Measurements from ENCODE around the gene TTC9. TPM values are rescaled to one million over a fixed set of nuclear protein-coding genes. Genes with fewer than 3 reads are reported as not detected.

Gene TTC9
- total RNA-seq, 2 donors from 2014 or later, result 1.5 to 1.6 TPM

GRCh38 chr14:70671652-70672644, 30.2 kb downstream of the TTC9 start:
- DNase-seq (ENCODE audit: low spot score) (no peak), ATAC-seq (no peak)
- no peaks in the 10 kb centered on the region for H3K4me1 Mint-ChIP-seq (ENCODE audit: low read depth in 2 of 2)
- peaks cover 0 to 2% of the 10 kb centered on the region in 2 donors for H3K27me3 Mint-ChIP-seq
- H3K36me3 Mint-ChIP-seq, result no peaks in the 10 kb centered on the region
- no peak overlapping the region for H3K4me3 Mint-ChIP-seq
- H3K9me3 Mint-ChIP-seq, result no peaks in the 10 kb centered on the region
- H3K27ac Mint-ChIP-seq, result no peak overlapping the region

GRCh38 chr14:70677341-70677740, 35.6 kb downstream of the TTC9 start:
- no peaks in the 10 kb centered on the region for H3K9me3 Mint-ChIP-seq

GRCh38 chr14:70680748-70681147, 39.0 kb downstream of the TTC9 start:
- Mint-ChIP-seq H3K27ac (no peak overlapping the region), H3K9me3 (no peaks in the 10 kb centered on the region), H3K27me3 (no peaks in the 10 kb centered on the region), H3K4me1 (ENCODE audit: low read depth in 2 of 2) (no peaks in the 10 kb centered on the region), H3K36me3 (no peaks in the 10 kb centered on the region), H3K4me3 (no peak overlapping the region)
- ATAC-seq (no peak), DNase-seq (ENCODE audit: low spot score) (no peak)

More at GRCh38 chr14:70677341-70677740, 35.6 kb downstream of the TTC9 start:
- Mint-ChIP-seq H3K27ac (no peak overlapping the region), H3K4me3 (no peak overlapping the region), H3K4me1 (ENCODE audit: low read depth in 2 of 2) (no peaks in the 10 kb centered on the region), H3K27me3 (no peaks in the 10 kb centered on the region), H3K36me3 (no peaks in the 10 kb centered on the region)
- ATAC-seq, result no peak
- DNase-seq (ENCODE audit: low spot score), result no peak

- Mint-ChIP-seq H3K27ac (no peak overlapping the region), H3K4me1 (ENCODE audit: low read depth in 2 of 2) (no peaks in the 10 kb centered on the region), H3K27me3 (no peaks in the 10 kb centered on the region), H3K36me3 (no peaks in the 10 kb centered on the region), H3K9me3 (no peaks in the 10 kb centered on the region), H3K4me3 (no peak overlapping the region)
- ATAC-seq, result no peak
- no peak for DNase-seq (ENCODE audit: low spot score)
These were observed 42.3 kb downstream of the TTC9 start for GRCh38 chr14:70683983-70684382.

GRCh38 chr14:70685474-70686197, 43.9 kb downstream of the TTC9 start:
- no peaks in the 10 kb centered on the region for H3K36me3 Mint-ChIP-seq
- H3K27me3 Mint-ChIP-seq, result no peaks in the 10 kb centered on the region
- no peak for ATAC-seq
- no peak for DNase-seq (ENCODE audit: low spot score)
- H3K4me1 Mint-ChIP-seq (ENCODE audit: low read depth in 2 of 2), result no peaks in the 10 kb centered on the region
- H3K27ac Mint-ChIP-seq, result no peak overlapping the region
- H3K9me3 Mint-ChIP-seq, result no peaks in the 10 kb centered on the region
- H3K4me3 Mint-ChIP-seq, result no peak overlapping the region

- Mint-ChIP-seq H3K9me3 (no peaks in the 10 kb centered on the region), H3K4me1 (ENCODE audit: low read depth in 2 of 2) (no peaks in the 10 kb centered on the region), H3K36me3 (no peaks in the 10 kb centered on the region), H3K27ac (no peak overlapping the region), H3K27me3 (no peaks in the 10 kb centered on the region), H3K4me3 (no peak overlapping the region)
- DNase-seq (ENCODE audit: low spot score) (no peak), ATAC-seq (no peak)
These were observed 50.5 kb downstream of the TTC9 start for GRCh38 chr14:70692210-70692609.

- H3K27ac Mint-ChIP-seq, result no peak overlapping the region
- H3K27me3 Mint-ChIP-seq, result peaks cover 2 to 9% of the 10 kb centered on the region in 2 donors
- ATAC-seq (no peak), DNase-seq (ENCODE audit: low spot score) (no peak)
- no peak overlapping the region for H3K4me3 Mint-ChIP-seq
- no peaks in the 10 kb centered on the region for H3K4me1 Mint-ChIP-seq (ENCODE audit: low read depth in 2 of 2)
- H3K36me3 Mint-ChIP-seq, result no peaks in the 10 kb centered on the region
- no peaks in the 10 kb centered on the region for H3K9me3 Mint-ChIP-seq
These were observed 54.3 kb downstream of the TTC9 start for GRCh38 chr14:70696026-70696425.

GRCh38 chr14:70697701-70698100, 56.0 kb downstream of the TTC9 start:
- Mint-ChIP-seq H3K4me1 (ENCODE audit: low read depth in 2 of 2) (no peaks in the 10 kb centered on the region), H3K9me3 (no peaks in the 10 kb centered on the region)
- DNase-seq (ENCODE audit: low spot score), result no peak

GRCh38 chr14:70698288-70698687, 56.6 kb downstream of the TTC9 start:
- H3K36me3 Mint-ChIP-seq, result no peaks in the 10 kb centered on the region
- H3K27me3 Mint-ChIP-seq, result peaks cover 9 to 15% of the 10 kb centered on the region in 2 donors
- no peaks in the 10 kb centered on the region for H3K9me3 Mint-ChIP-seq
- H3K27ac Mint-ChIP-seq, result no peak overlapping the region
- no peak overlapping the region for H3K4me3 Mint-ChIP-seq
- ATAC-seq (no peak), DNase-seq (ENCODE audit: low spot score) (no peak)
- H3K4me1 Mint-ChIP-seq (ENCODE audit: low read depth in 2 of 2), result no peaks in the 10 kb centered on the region

More at GRCh38 chr14:70697701-70698100, 56.0 kb downstream of the TTC9 start:
- peaks cover 9 to 15% of the 10 kb centered on the region in 2 donors for H3K27me3 Mint-ChIP-seq
- no peak overlapping the region for H3K27ac Mint-ChIP-seq
- no peak overlapping the region for H3K4me3 Mint-ChIP-seq
- ATAC-seq, result no peak
- no peaks in the 10 kb centered on the region for H3K36me3 Mint-ChIP-seq

GRCh38 chr14:70699646-70700045, 57.9 kb downstream of the TTC9 start:
- no peaks in the 10 kb centered on the region for H3K9me3 Mint-ChIP-seq
- H3K4me3 Mint-ChIP-seq, result no peak overlapping the region
- ATAC-seq, result no peak
- DNase-seq (ENCODE audit: low spot score), result no peak
- no peaks in the 10 kb centered on the region for H3K36me3 Mint-ChIP-seq
- H3K27ac Mint-ChIP-seq, result no peak overlapping the region
- H3K27me3 Mint-ChIP-seq, result peaks cover 10 to 18% of the 10 kb centered on the region in 2 donors
- H3K4me1 Mint-ChIP-seq (ENCODE audit: low read depth in 2 of 2), result no peaks in the 10 kb centered on the region

- Mint-ChIP-seq H3K4me1 (ENCODE audit: low read depth in 2 of 2) (no peaks in the 10 kb centered on the region), H3K9me3 (no peaks in the 10 kb centered on the region), H3K4me3 (no peak overlapping the region), H3K36me3 (no peaks in the 10 kb centered on the region), H3K27ac (no peak overlapping the region), H3K27me3 (peaks cover 23 to 32% of the 10 kb centered on the region in 2 donors)
- DNase-seq (ENCODE audit: low spot score), result no peak
- no peak for ATAC-seq
These were observed 59.4 kb downstream of the TTC9 start for GRCh38 chr14:70700955-70701585.

- Mint-ChIP-seq H3K27ac (no peak overlapping the region), H3K4me1 (ENCODE audit: low read depth in 2 of 2) (no peaks in the 10 kb centered on the region), H3K4me3 (no peak overlapping the region), H3K36me3 (no peaks in the 10 kb centered on the region), H3K9me3 (no peaks in the 10 kb centered on the region), H3K27me3 (peaks cover 23 to 38% of the 10 kb centered on the region in 2 donors)
- no peak for DNase-seq (ENCODE audit: low spot score)
- no peak for ATAC-seq
These were observed 59.9 kb downstream of the TTC9 start for GRCh38 chr14:70701610-70702009.

- ATAC-seq (no peak), DNase-seq (ENCODE audit: low spot score) (no peak)
- Mint-ChIP-seq H3K4me3 (no peak overlapping the region), H3K27ac (no peak overlapping the region), H3K4me1 (ENCODE audit: low read depth in 2 of 2) (no peaks in the 10 kb centered on the region), H3K9me3 (no peaks in the 10 kb centered on the region), H3K27me3 (peaks cover 23 to 38% of the 10 kb centered on the region in 2 donors), H3K36me3 (no peaks in the 10 kb centered on the region)
These were observed 60.4 kb downstream of the TTC9 start for GRCh38 chr14:70702161-70702560.

All from natural killer cell treated with Interleukin-12 subunit alpha and Interleukin-12 subunit beta and Interleukin-15 and Interleukin-18, amount 100 ng/mL, for 72 hours (primary cell).